Type B pancreatic cell (in vitro differentiated cells): ENCODE measurements around the gene TMEM138. TPM values are rescaled to one million over a fixed set of nuclear protein-coding genes. Genes with fewer than 3 reads are reported as not detected.

Source experiments
- DNase-seq: peaks from one replicate; pipeline ENCODE4 v3.0.0; 2021; ENCODE audit warnings: mixed read lengths; ENCODE audit not compliant: unreplicated experiment; ENCODE audit errors: extremely low spot score
- H3K27ac Mint-ChIP-seq: 2 replicates; pipeline ENCODE4 v1.8.0; 2021; ENCODE audit warnings: mild to moderate bottlenecking, mixed read lengths
- H3K27me3 Mint-ChIP-seq: 2 replicates; pipeline ENCODE4 v1.8.0; 2021; ENCODE audit warnings: mixed read lengths
- H3K36me3 Mint-ChIP-seq: 2 replicates; pipeline ENCODE4 v1.8.0; 2021; ENCODE audit warnings: mixed read lengths
- H3K4me1 Mint-ChIP-seq: one replicate; pipeline ENCODE4 v1.8.0; 2021; ENCODE audit warnings: mixed read lengths; ENCODE audit not compliant: unreplicated experiment
- H3K4me3 Mint-ChIP-seq: 2 replicates; pipeline ENCODE4 v1.8.0; 2021; ENCODE audit warnings: mild to moderate bottlenecking, mixed read lengths
- H3K9me3 Mint-ChIP-seq: 2 replicates; pipeline ENCODE4 v1.8.0; 2021; ENCODE audit warnings: mixed read lengths
- CTCF ChIP-seq: fragments of 200-600 bp; sonication (generic); conservative IDR thresholded peaks from 2 replicates; pipeline ENCODE4 v1.5.0; 2021; ENCODE audit warnings: antibody characterized with exemption, mild to moderate bottlenecking
- total RNA-seq: library from RNA; stranded (reverse); gene quantifications from 2 replicates; pipeline ENCODE4 v1.2.1, GENCODE V29; 2021; ENCODE audit warnings: low replicate concordance

Gene TMEM138
- total RNA-seq, 1 donor from 2014 or later: 54.5 TPM

- Mint-ChIP-seq H3K9me3 (no peaks in the 10 kb centered on the region), H3K36me3 (peaks cover 11% of the 10 kb centered on the region), H3K27ac (peak overlapping the region; percentile 91), H3K4me3 (peak overlapping the region; percentile 97), H3K4me1 (peaks cover 44% of the 10 kb centered on the region), H3K27me3 (no peaks in the 10 kb centered on the region)
- no peak for TF ChIP-seq CTCF
- no peak for DNase-seq
These were observed 27.5 kb upstream of the TMEM138 start for GRCh38 chr11:61334434-61335354.

- H3K9me3 Mint-ChIP-seq: no peaks in the 10 kb centered on the region
These were observed 26.8 kb upstream of the TMEM138 start for GRCh38 chr11:61335355-61335710.

DNA sequence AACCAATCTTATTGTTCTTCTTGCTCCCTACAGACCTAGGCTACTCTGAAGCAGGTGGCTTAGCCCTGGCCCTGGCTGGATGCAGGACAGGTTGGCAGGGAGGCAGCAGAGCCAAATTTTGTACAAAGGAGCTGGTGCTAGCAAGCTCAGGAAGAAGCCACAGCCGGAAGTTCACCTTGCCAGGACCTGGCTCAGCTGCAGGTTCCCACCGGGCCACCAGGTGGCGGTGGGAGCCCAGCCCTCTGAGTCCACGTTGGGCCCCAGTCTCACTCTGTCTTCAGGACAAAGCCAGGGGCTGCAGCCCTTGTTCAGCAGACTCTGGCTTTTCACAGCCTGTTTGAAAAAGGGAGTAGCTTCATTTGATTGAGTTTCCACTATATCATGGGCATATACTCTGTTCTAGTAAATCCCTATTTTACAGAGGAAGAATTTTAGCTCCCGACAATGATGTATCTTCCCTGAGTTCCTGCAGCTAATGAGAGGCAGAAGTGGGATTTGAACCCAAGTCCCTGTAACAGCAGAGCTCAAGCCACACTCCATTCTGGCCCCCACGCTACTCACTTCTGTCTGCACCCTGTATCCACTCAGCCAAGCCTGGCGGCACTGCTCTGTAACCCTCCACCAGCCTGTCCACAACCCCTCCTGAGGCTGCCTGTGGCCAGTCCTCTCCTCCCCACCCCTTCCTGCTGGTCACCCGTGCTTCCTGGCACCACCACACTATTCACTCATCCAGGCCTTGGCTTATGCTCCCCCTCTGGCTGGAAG lies 25.8 kb upstream of the TMEM138 start:
- H3K27me3 Mint-ChIP-seq: no peaks in the 10 kb centered on the region
- no peaks in the 10 kb centered on the region for H3K9me3 Mint-ChIP-seq
- peak overlapping the region; percentile 84 for H3K27ac Mint-ChIP-seq
- H3K36me3 Mint-ChIP-seq: peaks cover 7% of the 10 kb centered on the region
- H3K4me1 Mint-ChIP-seq: peaks cover 31% of the 10 kb centered on the region
- TF ChIP-seq CTCF: peak; percentile 96
- peak overlapping the region; percentile 47 for H3K4me3 Mint-ChIP-seq
- DNase-seq: peak; percentile 90

More at GRCh38 chr11:61335355-61335710, 26.8 kb upstream of the TMEM138 start:
- H3K27me3 Mint-ChIP-seq: no peaks in the 10 kb centered on the region
- peaks cover 7% of the 10 kb centered on the region for H3K36me3 Mint-ChIP-seq
- no peak overlapping the region for H3K27ac Mint-ChIP-seq
- no peak for DNase-seq
- no peak overlapping the region for H3K4me3 Mint-ChIP-seq
- TF ChIP-seq CTCF: no peak
- H3K4me1 Mint-ChIP-seq: peaks cover 38% of the 10 kb centered on the region

DNA sequence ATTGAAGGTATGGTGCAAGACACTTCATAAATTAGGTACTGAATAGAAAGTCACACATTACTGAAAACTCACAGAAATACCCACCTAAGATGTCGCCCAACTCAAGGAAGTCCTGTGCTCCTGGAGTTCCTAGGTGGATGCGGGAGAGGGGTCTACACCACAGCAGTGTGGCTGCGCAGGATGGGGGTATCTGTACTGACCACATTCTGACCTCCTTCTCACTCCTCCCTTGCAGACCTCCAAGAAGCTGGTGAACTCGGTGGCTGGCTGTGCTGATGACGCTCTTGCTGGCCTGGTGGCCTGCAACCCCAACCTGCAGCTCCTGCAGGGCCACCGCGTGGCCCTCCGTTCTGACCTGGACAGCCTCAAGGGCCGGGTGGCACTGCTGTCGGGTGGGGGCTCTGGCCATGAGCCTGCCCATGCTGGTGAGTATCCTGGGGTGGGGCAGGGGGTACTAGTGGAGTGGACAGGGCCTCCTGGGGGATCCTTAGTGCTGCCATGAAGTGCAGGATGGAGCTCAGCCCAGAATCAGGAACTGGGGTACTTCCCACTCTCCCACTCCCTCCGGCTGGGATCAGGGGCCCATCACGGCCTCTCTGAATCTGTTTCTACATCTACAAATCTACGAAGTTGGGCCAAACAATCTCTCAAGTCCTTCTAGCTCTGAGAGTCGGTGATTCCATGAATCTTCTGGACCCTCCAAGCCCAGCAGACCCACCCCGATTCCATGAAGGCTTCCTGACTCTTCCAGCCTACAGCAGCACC lies 24.3 kb upstream of the TMEM138 start:
- Mint-ChIP-seq H3K4me1 (peaks cover 20% of the 10 kb centered on the region), H3K36me3 (no peaks in the 10 kb centered on the region), H3K27me3 (no peaks in the 10 kb centered on the region), H3K9me3 (no peaks in the 10 kb centered on the region), H3K4me3 (no peak overlapping the region), H3K27ac (peak overlapping the region; percentile 39)
- TF ChIP-seq CTCF: no peak
- DNase-seq: no peak

- Mint-ChIP-seq H3K9me3 (no peaks in the 10 kb centered on the region), H3K27me3 (no peaks in the 10 kb centered on the region), H3K4me1 (peaks cover 15% of the 10 kb centered on the region), H3K36me3 (no peaks in the 10 kb centered on the region), H3K27ac (no peak overlapping the region), H3K4me3 (no peak overlapping the region)
- DNase-seq: no peak
- TF ChIP-seq CTCF: no peak
These were observed 23.2 kb upstream of the TMEM138 start for GRCh38 chr11:61338783-61339489.
